Measurements from ENCODE around the gene PRSS38.
A peak's percentile ranks its signal among the peaks of the same experiment; 100 is the strongest.
"Not testable (repeated sequence)": the region's sequence is repeated elsewhere in the genome, so short reads cannot be mapped to it uniquely, and the experiment has no call there.

The PRSS38 gene

DNA sequence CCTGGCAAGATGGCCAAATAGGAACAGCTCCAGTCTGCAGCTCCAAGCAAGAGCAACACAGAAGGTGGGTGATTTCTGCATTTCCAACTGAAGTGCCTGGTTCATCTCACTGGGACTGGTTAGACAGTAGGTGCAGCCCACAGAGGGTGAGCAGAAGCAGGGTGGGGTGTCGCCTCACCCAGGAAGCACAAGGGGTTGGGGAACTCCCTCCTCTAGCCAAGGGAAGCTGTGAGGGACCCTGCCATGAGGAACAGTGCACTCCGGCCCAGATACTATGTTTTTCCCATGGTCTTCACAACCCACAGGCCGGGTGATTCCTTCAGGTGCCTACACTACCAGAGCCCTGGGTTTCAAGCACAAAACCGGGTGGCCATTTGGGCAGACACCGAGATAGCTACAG is 56.4 kb downstream of the PRSS38 start:
- H3K36me3 ChIP-seq (ENCODE audit: control insufficient read depth in 2 of 2, insufficient read depth in 1 of 2, low read length in 2 of 2); H3K27ac ChIP-seq (ENCODE audit: extremely low read depth, low read depth, low read length); H3K4me3 ChIP-seq (ENCODE audit: low read depth, low read length); H3K9me3 ChIP-seq (ENCODE audit: control insufficient read depth, insufficient read depth, low read depth, low read length); POLR2A ChIA-PET; H3K4me1 ChIP-seq (ENCODE audit: control insufficient read depth, insufficient read depth, low read length); CTCF ChIA-PET: not testable (repeated sequence)

DNA sequence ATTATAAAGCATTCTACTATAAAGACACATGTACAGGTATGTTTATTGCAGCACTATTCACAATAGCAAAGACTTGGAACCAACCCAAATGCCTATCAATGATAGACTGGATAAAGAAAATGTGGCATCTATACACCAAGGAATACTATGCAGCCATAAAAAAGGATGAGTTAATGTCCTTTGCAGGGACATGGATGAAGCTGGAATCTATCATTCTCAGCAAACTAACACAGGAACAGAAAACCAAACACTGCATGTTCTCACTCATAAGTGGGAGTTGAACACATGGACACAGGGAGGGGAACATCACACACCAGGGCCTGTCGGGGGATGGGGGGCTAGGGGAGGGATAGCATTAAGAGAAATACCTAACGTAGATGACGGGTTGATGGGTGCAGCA is 62.3 kb downstream of the PRSS38 start:
- H3K9me3 ChIP-seq (ENCODE audit: control insufficient read depth, insufficient read depth, low read depth, low read length); H3K27ac ChIP-seq (ENCODE audit: extremely low read depth, low read depth, low read length); H3K4me1 ChIP-seq (ENCODE audit: control insufficient read depth, insufficient read depth, low read length); H3K36me3 ChIP-seq (ENCODE audit: control insufficient read depth in 2 of 2, insufficient read depth in 1 of 2, low read length in 2 of 2); H3K4me3 ChIP-seq (ENCODE audit: low read depth, low read length); CTCF ChIA-PET; POLR2A ChIA-PET: not testable (repeated sequence)
- TF ChIP-seq, protein P1, sequence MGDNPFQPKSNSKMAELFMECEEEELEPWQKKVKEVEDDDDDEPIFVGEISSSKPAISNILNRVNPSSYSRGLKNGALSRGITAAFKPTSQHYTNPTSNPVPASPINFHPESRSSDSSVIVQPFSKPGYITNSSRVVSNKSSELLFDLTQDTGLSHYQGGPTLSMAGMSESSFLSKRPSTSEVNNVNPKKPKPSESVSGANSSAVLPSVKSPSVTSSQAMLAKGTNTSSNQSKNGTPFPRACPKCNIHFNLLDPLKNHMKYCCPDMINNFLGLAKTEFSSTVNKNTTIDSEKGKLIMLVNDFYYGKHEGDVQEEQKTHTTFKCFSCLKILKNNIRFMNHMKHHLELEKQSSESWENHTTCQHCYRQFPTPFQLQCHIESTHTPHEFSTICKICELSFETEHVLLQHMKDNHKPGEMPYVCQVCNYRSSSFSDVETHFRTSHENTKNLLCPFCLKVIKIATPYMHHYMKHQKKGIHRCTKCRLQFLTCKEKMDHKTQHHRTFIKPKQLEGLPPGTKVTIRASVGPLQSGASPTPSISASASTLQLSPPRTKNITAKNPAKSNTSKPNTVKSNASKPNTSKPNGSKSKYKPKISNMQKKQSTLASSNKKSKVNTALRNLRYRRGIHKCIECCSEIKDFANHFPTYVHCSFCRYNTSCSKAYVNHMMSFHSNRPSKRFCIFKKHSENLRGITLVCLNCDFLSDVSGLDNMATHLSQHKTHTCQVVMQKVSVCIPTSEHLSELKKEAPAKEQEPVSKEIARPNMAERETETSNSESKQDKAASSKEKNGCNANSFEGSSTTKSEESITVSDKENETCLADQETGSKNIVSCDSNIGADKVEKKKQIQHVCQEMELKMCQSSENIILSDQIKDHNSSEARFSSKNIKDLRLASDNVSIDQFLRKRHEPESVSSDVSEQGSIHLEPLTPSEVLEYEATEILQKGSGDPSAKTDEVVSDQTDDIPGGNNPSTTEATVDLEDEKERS (tag by site-specific recombination; IDR thresholded peaks at IDR 0.05), result 0 out of 2 replicates have a peak, but pooled peaks have one; percentile 51
- TF ChIP-seq ZNF146 (tag by site-specific recombination; IDR thresholded peaks at IDR 0.05), result peak; percentile 95

DNA sequence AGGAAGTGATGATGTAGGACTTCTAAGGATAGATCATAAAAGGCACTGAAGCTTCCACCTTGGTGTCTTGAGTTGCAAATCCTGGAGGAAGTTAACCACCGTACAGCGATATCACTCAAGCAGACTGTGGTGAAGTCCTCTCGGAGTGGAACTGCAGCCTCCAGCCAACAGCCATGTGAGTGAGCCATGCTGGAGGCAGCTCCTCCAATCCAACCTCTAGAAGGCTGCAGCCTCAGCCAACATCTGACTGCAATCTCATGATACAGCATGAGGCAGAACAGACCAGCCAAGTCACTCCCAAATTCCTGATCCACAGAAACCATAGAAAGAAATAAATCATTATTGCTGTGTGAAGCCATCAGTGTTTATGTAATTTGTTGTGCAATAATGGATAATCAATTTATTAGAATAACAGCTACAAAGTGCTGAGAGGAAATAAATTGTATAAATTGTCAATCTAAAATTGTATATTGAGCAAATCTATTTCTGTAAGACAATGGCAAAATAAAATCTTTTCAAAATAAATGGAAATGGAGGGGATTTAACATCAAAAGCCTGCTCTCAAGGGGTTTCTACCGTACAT is 65.0 kb downstream of the PRSS38 start:
- ChIA-PET POLR2A (no interaction called here), CTCF (no interaction called here)
- Histone ChIP-seq H3K9me3 (ENCODE audit: control insufficient read depth, insufficient read depth, low read depth, low read length) (no peaks in the 10 kb centered on the region), H3K4me1 (ENCODE audit: control insufficient read depth, insufficient read depth, low read length) (no peaks in the 10 kb centered on the region), H3K4me3 (ENCODE audit: low read depth, low read length) (no peak overlapping the region), H3K36me3 (ENCODE audit: control insufficient read depth in 2 of 2, insufficient read depth in 1 of 2, low read length in 2 of 2) (no peaks in the 10 kb centered on the region), H3K27ac (ENCODE audit: extremely low read depth, low read depth, low read length) (no peak overlapping the region)
- TF ChIP-seq HOXC10 (CRISPR knock-in tag; IDR thresholded peaks at IDR 0.05), result no peak
- TF ChIP-seq ZNF202 (tag by site-specific recombination; IDR thresholded peaks at IDR 0.05; ENCODE audit: borderline replicate concordance), result no peak
- TF ChIP-seq ZNF366 (tag by site-specific recombination; conservative IDR thresholded peaks at IDR 0.05), result no peak
- TF ChIP-seq ZNF768 (tag by site-specific recombination; IDR thresholded peaks at IDR 0.05), result no peak
- no peak for TF ChIP-seq ZNF221 (tag by site-specific recombination; IDR thresholded peaks at IDR 0.05; ENCODE audit: borderline replicate concordance)
- TF ChIP-seq ZNF211 (tag by site-specific recombination; IDR thresholded peaks at IDR 0.05; ENCODE audit: low read depth), result no peak
- TF ChIP-seq, protein P2, sequence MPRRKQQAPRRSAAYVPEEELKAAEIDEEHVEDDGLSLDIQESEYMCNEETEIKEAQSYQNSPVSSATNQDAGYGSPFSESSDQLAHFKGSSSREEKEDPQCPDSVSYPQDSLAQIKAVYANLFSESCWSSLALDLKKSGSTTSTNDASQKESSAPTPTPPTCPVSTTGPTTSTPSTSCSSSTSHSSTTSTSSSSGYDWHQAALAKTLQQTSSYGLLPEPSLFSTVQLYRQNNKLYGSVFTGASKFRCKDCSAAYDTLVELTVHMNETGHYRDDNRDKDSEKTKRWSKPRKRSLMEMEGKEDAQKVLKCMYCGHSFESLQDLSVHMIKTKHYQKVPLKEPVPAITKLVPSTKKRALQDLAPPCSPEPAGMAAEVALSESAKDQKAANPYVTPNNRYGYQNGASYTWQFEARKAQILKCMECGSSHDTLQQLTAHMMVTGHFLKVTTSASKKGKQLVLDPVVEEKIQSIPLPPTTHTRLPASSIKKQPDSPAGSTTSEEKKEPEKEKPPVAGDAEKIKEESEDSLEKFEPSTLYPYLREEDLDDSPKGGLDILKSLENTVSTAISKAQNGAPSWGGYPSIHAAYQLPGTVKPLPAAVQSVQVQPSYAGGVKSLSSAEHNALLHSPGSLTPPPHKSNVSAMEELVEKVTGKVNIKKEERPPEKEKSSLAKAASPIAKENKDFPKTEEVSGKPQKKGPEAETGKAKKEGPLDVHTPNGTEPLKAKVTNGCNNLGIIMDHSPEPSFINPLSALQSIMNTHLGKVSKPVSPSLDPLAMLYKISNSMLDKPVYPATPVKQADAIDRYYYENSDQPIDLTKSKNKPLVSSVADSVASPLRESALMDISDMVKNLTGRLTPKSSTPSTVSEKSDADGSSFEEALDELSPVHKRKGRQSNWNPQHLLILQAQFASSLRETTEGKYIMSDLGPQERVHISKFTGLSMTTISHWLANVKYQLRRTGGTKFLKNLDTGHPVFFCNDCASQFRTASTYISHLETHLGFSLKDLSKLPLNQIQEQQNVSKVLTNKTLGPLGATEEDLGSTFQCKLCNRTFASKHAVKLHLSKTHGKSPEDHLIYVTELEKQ (tag by site-specific recombination; IDR thresholded peaks at IDR 0.05; ENCODE audit: borderline replicate concordance), result no peak
- TF ChIP-seq EGR2 (tag by site-specific recombination; IDR thresholded peaks at IDR 0.05; ENCODE audit: low read depth), result no peak
- no peak for TF ChIP-seq ZNF473 (tag by site-specific recombination; IDR thresholded peaks at IDR 0.05)
- TF ChIP-seq YY1 (tag by site-specific recombination; IDR thresholded peaks at IDR 0.05), result no peak
- no peak for TF ChIP-seq ZNF626 (tag by site-specific recombination; IDR thresholded peaks at IDR 0.05)
- no peak for TF ChIP-seq KLF10 (tag by site-specific recombination; IDR thresholded peaks at IDR 0.05)
- no peak for TF ChIP-seq ZNF837 (tag by site-specific recombination; IDR thresholded peaks at IDR 0.05)
- TF ChIP-seq ZXDB (tag by site-specific recombination; IDR thresholded peaks at IDR 0.05), result no peak
- TF ChIP-seq, protein P3, sequence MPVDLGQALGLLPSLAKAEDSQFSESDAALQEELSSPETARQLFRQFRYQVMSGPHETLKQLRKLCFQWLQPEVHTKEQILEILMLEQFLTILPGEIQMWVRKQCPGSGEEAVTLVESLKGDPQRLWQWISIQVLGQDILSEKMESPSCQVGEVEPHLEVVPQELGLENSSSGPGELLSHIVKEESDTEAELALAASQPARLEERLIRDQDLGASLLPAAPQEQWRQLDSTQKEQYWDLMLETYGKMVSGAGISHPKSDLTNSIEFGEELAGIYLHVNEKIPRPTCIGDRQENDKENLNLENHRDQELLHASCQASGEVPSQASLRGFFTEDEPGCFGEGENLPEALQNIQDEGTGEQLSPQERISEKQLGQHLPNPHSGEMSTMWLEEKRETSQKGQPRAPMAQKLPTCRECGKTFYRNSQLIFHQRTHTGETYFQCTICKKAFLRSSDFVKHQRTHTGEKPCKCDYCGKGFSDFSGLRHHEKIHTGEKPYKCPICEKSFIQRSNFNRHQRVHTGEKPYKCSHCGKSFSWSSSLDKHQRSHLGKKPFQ (tag by site-specific recombination; IDR thresholded peaks at IDR 0.05), result no peak
- TF ChIP-seq ZNF266 (tag by site-specific recombination; IDR thresholded peaks at IDR 0.05; ENCODE audit: low read depth), result no peak
- TF ChIP-seq, protein P4, sequence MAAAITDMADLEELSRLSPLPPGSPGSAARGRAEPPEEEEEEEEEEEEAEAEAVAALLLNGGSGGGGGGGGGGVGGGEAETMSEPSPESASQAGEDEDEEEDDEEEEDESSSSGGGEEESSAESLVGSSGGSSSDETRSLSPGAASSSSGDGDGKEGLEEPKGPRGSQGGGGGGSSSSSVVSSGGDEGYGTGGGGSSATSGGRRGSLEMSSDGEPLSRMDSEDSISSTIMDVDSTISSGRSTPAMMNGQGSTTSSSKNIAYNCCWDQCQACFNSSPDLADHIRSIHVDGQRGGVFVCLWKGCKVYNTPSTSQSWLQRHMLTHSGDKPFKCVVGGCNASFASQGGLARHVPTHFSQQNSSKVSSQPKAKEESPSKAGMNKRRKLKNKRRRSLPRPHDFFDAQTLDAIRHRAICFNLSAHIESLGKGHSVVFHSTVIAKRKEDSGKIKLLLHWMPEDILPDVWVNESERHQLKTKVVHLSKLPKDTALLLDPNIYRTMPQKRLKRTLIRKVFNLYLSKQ (tag by site-specific recombination; IDR thresholded peaks at IDR 0.05; ENCODE audit: borderline replicate concordance), result no peak
- no peak for TF ChIP-seq ZNF510 (tag by site-specific recombination; IDR thresholded peaks at IDR 0.05; ENCODE audit: insufficient replicate concordance)
- TF ChIP-seq ZNF274 (IDR thresholded peaks at IDR 0.05; ENCODE audit: low read length), result no peak
- TF ChIP-seq ZNF274 (tag by site-specific recombination; IDR thresholded peaks at IDR 0.05; ENCODE audit: borderline replicate concordance), result no peak
